Activated T-cell treated with anti-CD3 and anti-CD28 coated beads for 1 hour (primary cell): ENCODE measurements around the gene CEACAM3.
A peak's percentile ranks its signal among the peaks of the same experiment; 100 is the strongest.
"Not testable (repeated sequence)": the region's sequence is repeated elsewhere in the genome, so short reads cannot be mapped to it uniquely, and the experiment has no call there.

ENCODE experiments used
- DNase-seq: peaks from one replicate; pipeline ENCODE4 v3.0.0-alpha.2; 2020; ENCODE audit warnings: low read depth

Gene CEACAM3

GRCh38 chr19:41796362-41796761 lies at the start of gene CEACAM3:
Gene CEACAM3 (plus strand): TSS chr19:41796587. CDS start chr19:41796678, 91 bp downstream.
- DNase-seq: no peak

- peak; percentile 22 for DNase-seq
Observed at GRCh38 chr19:41746593-41747227, 49.7 kb upstream of the CEACAM3 start.

GRCh38 chr19:41748012-41748411 lies 48.4 kb upstream of the CEACAM3 start:
- DNase-seq: no peak

- DNase-seq: not testable (repeated sequence)
Observed at GRCh38 chr19:41750248-41751134, 45.9 kb upstream of the CEACAM3 start.

- DNase-seq: peak; percentile 81
Observed at GRCh38 chr19:41753159-41753558, 43.2 kb upstream of the CEACAM3 start.

GRCh38 chr19:41753936-41754529 lies 42.4 kb upstream of the CEACAM3 start:
- peak; percentile 63 for DNase-seq

- no peak for DNase-seq
Observed at GRCh38 chr19:41755328-41755913, 41.0 kb upstream of the CEACAM3 start, which contains the start of gene CEACAM6. Gene CEACAM6 (plus strand): TSS chr19:41755530. CDS start chr19:41755639, 109 bp downstream.

GRCh38 chr19:41758846-41759245 lies 37.5 kb upstream of the CEACAM3 start:
- no peak for DNase-seq

- no peak for DNase-seq
Observed at GRCh38 chr19:41767115-41767514, 29.3 kb upstream of the CEACAM3 start.

- not testable (repeated sequence) for DNase-seq
Observed at GRCh38 chr19:41768105-41768504, 28.3 kb upstream of the CEACAM3 start.

- DNase-seq: no peak
Observed at GRCh38 chr19:41769608-41770007, 26.8 kb upstream of the CEACAM3 start.

- DNase-seq: no peak
Observed at GRCh38 chr19:41771410-41771809, 25.0 kb upstream of the CEACAM3 start.

GRCh38 chr19:41774515-41774980 lies 21.8 kb upstream of the CEACAM3 start:
- peak; percentile 12 for DNase-seq

- DNase-seq: no peak
Observed at GRCh38 chr19:41776700-41777099, 19.7 kb upstream of the CEACAM3 start.

GRCh38 chr19:41783612-41784011 lies 12.8 kb upstream of the CEACAM3 start:
- DNase-seq: no peak

GRCh38 chr19:41784312-41784711 lies 12.1 kb upstream of the CEACAM3 start:
- no peak for DNase-seq

- DNase-seq: no peak
Observed at GRCh38 chr19:41784743-41785142, 11.6 kb upstream of the CEACAM3 start.

GRCh38 chr19:41785653-41786052 lies 10.7 kb upstream of the CEACAM3 start:
- DNase-seq: peak; percentile 61

GRCh38 chr19:41787055-41787454 lies 9.3 kb upstream of the CEACAM3 start:
- DNase-seq: no peak

GRCh38 chr19:41788518-41788917 lies 7.9 kb upstream of the CEACAM3 start:
- not testable (repeated sequence) for DNase-seq

GRCh38 chr19:41789053-41789452 lies 7.3 kb upstream of the CEACAM3 start:
- DNase-seq: not testable (repeated sequence)
